SK-N-MC (cell line): ENCODE results near the gene RINT1.

Experiments
- EZH2 ChIP-seq: fragments of 200-600 bp; sonication (generic); IDR thresholded peaks from one replicate; pipeline ENCODE4 v1.6.1; 2017; ENCODE audit warnings: antibody characterized with exemption
- FOXP2 ChIP-seq: optimal IDR thresholded peaks from 2 replicates; pipeline ENCODE3; 2011; ENCODE audit warnings: mild to moderate bottlenecking, moderate library complexity; ENCODE audit not compliant: insufficient read depth; ENCODE audit errors: extremely low read length, control extremely low read depth
- POLR2AphosphoS5 ChIP-seq: IDR thresholded peaks from 2 replicates; pipeline ENCODE4 v1.6.1; 2012; ENCODE audit warnings: mild to moderate bottlenecking, low read depth, low read length, borderline replicate concordance

DNA sequence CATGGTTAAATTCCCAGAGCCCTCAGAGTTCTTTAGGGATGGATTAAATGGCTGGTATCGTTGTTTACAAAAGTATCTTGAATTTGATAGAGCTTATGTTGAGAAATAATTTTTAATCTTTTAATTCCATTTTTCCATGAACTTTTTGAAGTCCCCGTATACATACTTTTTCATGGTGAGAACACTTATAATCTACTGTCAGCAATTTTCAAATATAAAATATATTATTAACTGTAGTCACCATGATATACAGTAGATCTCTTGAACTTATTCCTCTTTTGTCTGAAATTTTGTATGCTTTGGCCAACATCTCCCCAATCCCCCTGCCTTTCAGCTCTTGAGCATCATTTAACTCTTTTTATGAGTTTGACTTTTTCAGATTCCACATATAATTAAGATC is 39.9 kb downstream of the RINT1 start:
- TF ChIP-seq EZH2 (no peak), POLR2AphosphoS5 (no peak), FOXP2 (no peak)
